NCI-H226 (cell line): ENCODE data around the gene RPS27L.
A peak's percentile ranks its signal among the peaks of the same experiment; 100 is the strongest.

Experiments used
- DNase-seq: peaks from one replicate; pipeline ENCODE4 v3.0.0-alpha.2; 2015

RPS27L gene

GRCh38 chr15:63187589-63188226, 30.4 kb upstream of the RPS27L start:
- DNase-seq: no peak

- peak; percentile 80 for DNase-seq
Observed at GRCh38 chr15:63186065-63186464, 28.8 kb upstream of the RPS27L start.

DNA sequence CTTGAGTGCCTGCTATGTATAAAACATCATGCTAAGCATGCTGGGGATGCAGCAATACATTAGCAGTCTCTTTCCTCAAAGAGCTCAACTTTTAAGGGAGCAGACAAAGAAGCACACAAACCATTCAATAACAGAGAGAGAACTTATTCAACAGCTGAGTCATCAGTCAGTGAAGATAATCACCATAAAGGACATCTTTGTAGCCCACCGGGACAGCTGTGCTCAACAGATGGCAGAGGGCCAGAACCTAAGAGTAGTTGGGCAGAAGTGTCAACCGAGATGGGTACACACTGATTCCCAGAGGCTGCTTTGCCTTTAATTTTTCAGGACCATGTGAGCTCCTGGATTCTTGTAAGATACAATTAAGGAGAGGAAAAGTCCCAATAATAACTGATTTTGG, 27.9 kb upstream of the RPS27L start:
- DNase-seq: no peak

DNA sequence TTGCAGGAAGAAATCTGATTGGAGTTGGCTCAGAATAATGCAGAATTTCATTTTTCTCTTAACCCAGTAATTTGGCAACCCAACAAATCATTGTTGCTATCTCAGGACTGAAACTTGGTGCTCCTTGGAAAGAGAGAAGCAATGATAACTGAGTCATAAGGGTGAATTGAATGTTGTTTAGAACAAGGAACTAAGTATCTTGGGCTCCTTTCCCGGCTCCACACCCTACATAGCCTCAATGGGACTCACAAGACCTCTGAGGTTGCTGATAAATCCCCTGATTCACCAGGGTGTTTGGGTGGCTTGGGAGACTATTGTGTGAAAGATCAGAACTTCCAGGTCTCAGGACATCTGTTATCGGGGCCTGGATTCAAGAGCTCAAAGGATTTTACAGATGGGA, 24.4 kb upstream of the RPS27L start:
- no peak for DNase-seq

- no peak for DNase-seq
Observed at GRCh38 chr15:63180746-63181145, 23.5 kb upstream of the RPS27L start.

DNA sequence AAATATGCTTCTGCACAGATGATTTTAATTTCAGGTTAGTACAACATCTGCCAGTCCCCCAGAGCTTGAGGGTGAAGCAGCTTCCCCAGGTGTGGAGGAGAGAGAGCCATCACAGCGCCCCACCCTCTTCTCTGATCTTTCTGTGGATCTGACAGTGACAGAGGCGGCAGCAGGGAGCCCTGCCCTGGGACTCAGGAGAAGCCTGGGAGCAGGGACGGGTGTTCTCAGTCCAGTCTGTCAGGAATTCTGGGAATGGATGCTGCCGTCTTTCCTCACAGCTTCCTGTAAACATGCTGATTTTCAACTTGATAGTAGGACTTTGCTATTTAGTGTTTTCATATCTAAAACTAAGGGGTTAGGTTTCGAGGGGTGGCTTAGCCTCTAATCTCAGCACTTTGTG, 20.8 kb upstream of the RPS27L start:
- no peak for DNase-seq

DNA sequence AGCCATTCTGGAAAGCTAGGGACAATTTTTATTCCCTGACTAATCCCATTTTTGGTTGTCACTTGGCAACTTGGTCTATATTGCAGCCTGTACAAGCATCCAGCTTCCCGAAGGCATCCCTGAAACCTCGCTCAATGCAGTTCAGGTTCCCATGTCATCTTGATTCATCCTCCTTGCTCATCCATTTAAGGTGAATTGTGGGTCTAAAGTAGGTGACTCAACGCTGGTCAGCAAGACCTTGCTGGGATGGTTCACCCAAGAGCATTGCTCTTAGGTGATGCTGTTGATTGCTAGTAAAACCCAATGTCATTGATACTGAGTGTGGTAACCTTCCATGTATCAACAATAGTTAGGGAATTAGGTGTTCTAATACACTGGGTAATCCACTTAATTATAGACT, 19.0 kb upstream of the RPS27L start:
- peak; percentile 68 for DNase-seq

GRCh38 chr15:63172851-63173451, 15.7 kb upstream of the RPS27L start:
- DNase-seq: no peak

DNA sequence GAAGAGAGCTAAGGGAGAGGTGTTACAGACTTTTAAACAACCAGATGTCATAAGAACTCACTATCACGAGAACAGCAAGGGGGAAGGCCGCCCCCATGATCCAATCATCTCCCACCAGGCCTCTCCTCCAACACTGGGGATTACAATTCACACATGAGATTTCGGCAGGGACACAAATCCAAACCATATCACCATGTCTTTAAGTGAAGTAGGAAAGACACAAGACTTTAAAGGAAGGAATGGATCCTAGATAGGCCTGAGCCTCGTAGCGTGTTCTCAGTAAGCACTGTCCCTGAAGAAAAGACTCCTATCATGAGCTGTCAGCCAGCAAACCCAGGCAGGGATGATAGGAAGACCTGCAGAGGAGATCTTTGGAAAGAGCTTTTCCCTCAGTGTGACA, 15.1 kb upstream of the RPS27L start:
- DNase-seq: no peak

GRCh38 chr15:63169788-63170187, 12.5 kb upstream of the RPS27L start:
- DNase-seq: no peak

DNA sequence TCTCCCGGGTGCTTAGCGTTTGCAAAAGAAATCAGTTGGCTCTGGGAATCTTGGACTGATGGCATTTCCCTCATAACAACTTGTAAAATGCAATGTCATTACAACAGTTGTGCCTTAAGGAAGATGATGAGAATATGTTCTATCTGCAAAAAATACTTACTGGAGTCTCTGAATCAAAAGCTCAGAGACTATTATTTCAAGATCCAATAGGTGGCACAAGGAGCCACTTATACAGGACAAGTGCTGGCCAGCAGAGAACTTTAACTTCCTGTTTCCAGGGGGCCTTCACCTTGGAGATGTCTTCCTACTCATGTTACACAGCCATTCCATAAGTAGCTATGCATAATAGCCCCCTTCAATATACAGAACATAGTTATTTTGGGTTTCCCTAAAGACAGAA, 8.9 kb upstream of the RPS27L start:
- peak; percentile 36 for DNase-seq

GRCh38 chr15:63165166-63165859, 8.0 kb upstream of the RPS27L start:
- no peak for DNase-seq

DNA sequence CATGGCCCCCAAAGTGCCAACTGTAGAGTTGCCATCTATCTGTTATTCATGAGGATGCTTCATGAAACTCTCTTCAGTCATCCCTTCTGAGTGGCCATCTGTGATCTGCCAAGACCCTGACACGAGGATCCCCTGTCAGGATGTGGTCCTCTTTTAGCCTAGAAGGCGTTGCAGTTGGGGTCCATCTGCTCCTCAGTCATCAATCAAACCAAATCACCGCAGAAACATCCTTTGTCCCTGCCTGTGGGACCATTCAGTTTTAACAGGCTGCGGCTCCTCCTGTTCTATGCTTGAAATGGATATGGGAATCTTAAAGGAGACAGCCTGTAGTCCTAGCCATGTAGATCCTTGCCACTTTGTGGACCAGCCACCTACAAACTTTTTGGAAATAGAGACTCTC, 5.9 kb upstream of the RPS27L start:
- no peak for DNase-seq

DNA sequence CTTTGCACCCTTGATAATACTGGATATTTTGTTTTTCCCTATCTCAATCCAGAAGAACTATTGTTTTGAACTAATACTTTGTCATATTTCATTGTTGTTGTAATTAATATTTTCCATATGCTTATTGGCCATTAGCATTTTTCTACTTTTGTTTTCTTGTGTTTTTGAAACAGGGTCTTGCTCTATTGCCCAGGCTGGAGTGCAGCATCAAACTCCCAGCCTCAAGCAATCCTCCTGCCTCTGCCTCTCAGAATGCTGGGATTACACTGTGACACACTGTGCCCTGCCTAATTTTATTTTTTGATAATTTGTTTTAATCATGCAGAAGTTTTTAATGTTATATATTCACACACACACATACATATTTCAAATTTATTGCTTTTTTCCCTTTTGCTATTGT, 3.4 kb upstream of the RPS27L start:
- no peak for DNase-seq

GRCh38 chr15:63157891-63158431, 684 bp upstream of the RPS27L start:
- DNase-seq: peak; percentile 68

DNA sequence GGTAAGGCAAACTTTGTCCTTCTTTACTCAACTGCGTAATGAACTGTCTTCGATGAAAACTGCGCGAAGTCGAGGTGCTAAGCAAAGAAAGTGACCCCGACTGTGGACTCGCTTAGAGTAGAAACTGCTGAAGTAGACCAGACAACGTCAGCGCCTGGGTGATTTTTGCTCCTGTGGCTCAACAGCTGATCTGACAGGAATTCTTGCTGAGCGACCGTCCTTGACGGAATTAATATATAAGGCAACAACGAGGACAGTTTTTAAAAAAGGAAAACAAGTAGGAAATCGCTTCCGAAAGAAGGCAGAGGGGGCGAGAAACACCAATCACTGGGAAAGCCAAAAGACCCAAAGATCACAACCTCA, 541 bp downstream of the RPS27L start:
- DNase-seq: peak; percentile 47

- no peak for DNase-seq
Observed at GRCh38 chr15:63156086-63156710, 1.1 kb downstream of the RPS27L start.

DNA sequence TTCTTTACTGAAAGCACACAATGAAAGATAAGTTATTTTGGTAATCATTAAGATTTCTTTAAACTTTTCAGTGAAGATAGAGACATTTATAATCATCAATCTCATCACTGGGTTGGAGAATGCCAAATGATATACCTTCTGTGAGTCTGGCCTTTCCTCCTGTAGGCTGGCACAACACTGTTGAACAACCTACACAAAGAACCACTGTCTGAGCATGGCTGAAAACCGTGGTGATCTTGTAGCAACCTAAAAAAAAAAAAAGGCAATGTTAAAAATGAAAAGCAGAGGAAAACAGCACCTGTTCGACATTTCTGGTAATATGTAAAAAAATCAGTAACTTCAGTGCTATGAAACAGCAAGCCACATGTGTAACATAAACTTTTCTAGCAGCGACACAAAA, 1.8 kb downstream of the RPS27L start:
- DNase-seq: no peak

DNA sequence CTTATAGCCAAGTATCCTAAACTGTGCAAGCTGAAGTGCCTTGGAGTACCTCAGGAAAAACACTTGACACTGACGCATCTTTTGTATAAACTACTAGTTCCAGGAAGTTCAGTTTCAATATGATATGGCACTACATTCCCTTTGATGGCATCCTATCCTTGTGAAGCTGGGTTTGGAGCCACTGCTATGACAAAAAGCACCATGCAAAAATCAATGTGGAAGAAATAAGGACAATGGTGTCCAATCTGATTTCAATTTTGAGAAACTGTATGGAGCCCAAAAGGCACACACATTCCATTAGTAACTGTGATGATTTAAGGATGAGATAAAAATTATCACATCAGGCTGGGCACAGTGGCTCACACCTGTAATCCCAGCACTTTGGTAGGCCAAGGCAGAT, 5.6 kb downstream of the RPS27L start:
- DNase-seq: no peak

GRCh38 chr15:63146684-63147083, 10.6 kb downstream of the RPS27L start:
- DNase-seq: no peak

GRCh38 chr15:63145426-63145825, 11.9 kb downstream of the RPS27L start:
- DNase-seq: no peak

DNA sequence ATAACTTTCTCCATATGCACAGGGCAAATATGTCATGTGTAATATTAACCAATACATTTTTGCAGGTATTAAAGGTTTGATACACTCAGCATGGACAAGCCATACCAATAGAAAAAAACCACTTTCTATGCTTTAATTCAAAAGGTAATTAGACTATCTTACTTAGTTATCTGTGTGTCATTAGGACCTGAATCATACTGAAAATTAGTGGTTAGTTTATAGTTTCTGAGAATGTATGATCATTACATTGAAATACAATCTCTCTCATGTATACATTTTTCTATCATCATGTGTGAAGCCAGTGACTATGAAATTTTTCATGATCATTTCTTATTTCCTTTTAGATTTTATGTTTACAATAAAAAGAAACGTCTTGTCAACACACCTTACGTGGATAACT, 16.3 kb downstream of the RPS27L start:
- DNase-seq: no peak

GRCh38 chr15:63136742-63137141, 20.5 kb downstream of the RPS27L start:
- peak; percentile 45 for DNase-seq

DNA sequence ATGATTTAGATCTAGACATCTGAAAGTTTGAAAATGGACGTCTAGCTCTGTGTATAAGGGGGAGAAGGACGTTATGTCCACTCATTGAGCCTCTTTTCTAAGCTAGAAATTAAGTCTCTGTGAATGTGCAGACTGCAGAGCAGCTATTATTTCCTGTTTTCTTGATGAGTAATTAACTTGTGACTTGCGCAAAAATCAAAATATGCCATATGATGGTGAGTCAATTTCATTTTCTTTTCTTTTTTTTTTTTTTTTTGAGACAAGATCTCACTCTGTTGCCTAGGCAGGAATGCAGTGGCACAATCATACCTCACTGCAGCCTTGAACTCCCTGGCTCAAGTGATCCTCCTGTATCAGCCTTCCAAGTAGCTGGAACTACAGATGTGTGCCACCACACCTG, 21.5 kb downstream of the RPS27L start:
- DNase-seq: peak; percentile 82
